Embryonic facial prominence (tissue), 1 donor: ENCODE data around the gene CDH13.
"Not testable (repeated sequence)": the region's sequence is repeated elsewhere in the genome, so short reads cannot be mapped to it uniquely, and the experiment has no call there.

Experiments
- DNase-seq: peaks from one replicate; pipeline ENCODE4 v3.0.0-alpha.2; 2016; ENCODE audit errors: extremely low spot score

CDH13 gene

GRCh38 chr16:82884320-82884898 is 257.6 kb downstream of the CDH13 start:
- no peak for DNase-seq

DNA sequence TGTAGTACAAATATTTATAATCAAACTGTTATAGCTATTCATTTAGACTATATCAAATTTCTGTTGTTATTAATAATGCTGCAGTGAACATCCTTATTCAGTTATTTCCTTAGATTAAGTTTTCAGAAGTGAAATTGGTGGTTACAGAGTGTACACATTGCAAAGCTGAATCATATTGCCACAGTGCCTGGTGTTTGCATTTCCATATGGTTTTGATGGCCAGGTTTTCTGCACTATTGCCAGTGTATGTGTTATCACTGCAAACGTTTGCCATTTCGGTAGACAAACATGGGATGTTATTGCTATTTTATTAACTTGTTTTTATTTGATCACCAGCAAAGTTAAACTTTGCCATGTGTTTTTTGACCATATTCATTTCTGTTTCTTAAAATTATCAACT is 259.4 kb downstream of the CDH13 start:
- DNase-seq = no peak

DNA sequence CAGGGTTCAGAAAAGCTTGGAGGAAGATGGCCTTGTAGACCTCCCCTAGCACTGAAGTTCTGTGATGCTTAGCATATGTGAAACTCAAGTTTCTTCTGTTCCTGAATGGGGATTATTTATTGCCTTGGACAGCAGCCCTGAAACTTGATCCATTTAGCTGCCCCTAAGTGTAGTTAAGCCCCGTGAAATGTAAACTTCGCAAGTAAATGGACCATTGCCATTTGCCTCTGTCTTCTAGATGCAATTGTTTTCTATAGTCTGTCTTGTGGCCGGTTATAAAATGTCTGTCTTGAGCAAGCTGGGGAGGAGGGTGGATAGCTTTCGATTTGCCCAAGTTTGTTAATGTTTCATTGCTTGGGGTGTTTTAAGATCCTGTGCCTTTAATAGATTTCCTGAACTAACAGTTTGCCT is 261.8 kb downstream of the CDH13 start:
- DNase-seq = no peak

- no peak for DNase-seq
Observed at GRCh38 chr16:82891424-82891823, 264.7 kb downstream of the CDH13 start.

DNA sequence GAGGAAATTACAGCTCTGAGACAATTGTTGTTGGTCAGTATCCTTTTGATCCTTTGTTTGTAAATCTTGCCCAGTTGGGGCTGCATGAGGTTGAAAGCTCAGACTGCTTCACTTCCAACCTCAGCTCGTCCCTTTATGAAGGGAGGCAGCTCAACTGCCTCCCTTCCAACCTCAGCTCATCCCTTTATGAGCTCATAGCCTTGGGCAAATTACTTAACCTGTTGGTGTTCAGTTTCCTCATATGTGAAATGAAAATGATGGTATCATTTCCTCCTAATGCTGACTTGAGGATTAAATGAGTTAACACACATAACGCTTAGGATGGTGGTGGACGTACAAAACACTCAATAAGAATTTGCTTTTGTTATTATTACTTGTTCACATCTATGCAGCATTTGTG is 265.1 kb downstream of the CDH13 start:
- no peak for DNase-seq

DNA sequence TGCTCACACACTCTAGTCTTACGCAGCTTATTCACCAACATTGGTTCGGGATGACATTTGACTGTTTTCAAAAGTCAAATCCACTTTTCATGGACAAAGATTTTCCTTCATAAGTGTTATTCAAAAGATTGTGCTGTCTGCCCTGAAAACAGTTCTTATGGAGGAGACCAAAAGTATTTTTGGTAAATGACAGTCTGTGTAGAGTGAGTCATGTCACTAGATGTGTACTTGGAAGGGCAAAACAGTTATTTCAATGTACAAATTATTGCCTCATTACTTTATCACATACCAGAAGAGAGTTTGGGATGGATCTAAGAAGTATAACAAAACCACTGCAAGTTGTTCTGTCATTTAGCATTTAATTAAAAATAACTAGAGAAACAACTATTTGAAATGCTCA is 265.6 kb downstream of the CDH13 start:
- DNase-seq = no peak

DNA sequence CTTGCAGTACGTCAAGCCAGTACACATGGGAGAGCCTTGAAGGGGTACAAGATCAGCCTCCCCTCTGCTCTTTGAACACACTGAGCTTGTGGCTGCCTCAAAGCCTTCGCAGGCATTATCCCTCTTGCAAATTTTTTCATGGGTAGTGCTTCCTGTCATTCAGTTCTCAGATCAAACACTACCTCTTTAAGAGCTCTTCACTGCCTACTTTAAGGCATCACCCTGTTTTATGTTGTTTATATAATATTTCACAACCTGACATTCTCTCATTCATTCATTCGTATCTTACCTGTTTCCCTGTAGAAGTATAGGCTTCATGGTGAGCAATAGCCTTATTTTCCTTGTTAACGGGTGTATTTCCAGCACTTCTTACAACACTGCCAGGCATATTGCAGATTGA is 269.1 kb downstream of the CDH13 start:
- DNase-seq = no peak

DNA sequence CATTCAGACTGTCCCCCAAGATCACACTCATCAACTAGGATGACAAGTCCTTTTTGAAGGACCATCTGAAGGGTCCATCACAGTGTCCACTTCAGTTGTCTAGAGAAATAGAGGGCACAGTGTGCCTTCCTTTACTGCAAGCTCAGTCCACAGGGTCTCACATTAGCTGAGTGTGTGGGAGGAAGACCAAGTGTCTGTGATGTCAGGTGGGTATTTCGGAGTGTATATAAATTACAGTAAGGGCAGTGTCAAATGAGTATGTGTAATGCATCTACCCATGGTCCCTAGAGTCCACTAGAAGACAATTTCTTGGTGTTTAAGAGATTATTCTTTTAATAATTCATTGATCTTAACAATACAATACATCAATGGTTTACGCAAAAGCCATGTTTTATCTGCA is 272.2 kb downstream of the CDH13 start:
- no peak for DNase-seq

DNA sequence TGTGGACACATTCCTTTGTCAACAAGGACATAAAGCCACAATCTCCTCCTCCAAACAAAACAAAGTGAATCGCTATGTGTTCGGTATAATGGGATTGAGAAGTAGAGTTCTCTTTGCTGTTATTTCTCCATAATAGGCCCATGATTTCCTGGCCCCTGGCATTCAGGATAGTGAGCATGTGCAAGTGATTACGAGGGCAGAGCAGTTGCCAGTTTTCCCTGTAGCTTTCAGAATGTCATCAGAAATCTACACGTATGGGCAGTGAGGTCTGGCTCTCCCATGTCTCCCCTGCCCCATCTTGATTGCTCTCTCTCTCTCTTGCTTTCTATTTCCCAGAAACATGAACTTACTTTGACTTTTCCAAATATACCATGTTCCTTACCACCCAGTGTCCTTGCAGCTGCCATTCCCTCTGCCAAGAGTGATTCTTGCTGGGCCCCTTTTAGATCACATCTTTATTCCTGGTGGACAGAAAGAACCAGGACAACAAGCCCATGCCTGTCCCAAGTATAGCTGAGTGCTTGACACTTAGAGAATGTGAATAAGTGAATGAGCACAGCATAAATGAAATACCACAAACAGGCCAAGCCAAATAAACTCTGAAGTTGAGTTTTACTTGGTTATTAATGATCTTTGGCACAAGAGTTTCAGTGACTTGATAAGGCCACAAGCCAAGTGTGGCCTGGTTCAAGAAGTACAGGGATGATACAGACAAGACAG is 273.1 kb downstream of the CDH13 start:
- DNase-seq = no peak

DNA sequence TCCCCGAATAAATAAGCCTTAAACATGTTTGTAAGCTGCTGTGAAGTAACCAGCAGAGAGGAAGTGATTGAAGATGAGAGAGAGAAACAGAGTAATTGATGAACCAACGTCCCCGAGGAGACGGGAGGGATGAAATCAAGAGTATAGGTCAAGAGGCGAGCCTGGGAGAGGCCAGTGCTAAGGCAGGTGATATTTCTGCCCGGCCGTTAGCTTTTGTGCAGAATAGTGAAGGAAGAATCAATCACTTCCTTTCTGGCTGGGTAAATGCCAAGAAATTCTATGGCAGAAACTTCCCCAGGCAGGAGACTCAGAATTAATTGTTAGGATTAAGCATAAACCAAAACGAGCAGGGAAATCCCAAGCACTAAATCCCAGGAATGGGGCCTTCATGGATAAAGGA is 273.8 kb downstream of the CDH13 start:
- no peak for DNase-seq

DNA sequence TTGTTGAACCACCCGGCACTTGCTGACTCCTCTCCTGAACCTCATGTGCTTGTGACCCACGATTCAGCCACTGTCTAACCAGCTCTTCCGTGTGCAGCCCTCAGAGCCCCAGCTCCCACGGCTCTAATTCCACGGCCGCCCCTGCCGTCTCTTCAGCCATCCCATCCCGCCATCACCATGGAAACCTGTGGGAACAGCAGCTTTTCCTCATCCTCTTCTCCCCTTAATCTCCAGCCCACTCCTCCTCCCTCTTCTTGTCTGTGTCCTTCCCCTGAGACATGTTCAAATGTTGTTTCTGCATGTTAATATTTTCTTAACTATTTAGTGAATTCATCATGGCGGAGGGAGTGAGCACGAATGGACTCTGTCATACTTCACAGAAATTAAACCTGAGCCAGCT is 285.2 kb downstream of the CDH13 start:
- no peak for DNase-seq

- DNase-seq = no peak
Observed at GRCh38 chr16:82915139-82915824, 288.5 kb downstream of the CDH13 start.

DNA sequence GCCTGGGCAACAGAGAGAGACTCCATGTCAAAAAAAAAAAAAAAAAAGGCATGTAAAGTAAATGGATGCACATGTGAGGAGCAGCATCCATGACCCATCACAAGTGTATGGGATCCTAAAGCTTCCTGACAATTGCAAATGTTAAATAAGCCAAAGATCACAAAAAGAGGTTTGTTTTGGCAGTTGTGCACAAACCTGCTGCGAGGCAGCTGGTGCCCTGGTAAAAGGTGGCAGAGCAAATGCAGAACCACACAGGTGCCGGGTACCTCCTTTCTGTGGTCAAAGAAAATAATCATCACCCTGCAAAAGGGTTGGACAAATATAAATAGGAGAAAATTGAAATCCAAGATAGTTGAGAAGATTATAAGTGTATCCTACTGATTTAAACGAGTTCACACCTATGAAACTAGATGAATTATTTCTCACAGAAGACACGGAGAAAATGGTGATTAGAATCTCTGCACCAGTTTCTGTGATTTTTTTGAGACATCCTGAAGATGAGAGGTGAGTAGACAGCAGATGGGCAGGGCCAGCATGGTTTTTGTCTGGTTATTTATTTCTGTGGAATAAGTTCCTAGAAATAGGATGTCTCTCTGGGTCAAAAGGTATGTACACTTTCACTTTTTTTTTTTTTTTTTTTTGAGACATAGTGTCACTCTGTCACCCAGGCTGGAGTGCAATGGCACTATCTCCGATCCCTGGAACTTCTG is 291.3 kb downstream of the CDH13 start:
- DNase-seq = no peak

DNA sequence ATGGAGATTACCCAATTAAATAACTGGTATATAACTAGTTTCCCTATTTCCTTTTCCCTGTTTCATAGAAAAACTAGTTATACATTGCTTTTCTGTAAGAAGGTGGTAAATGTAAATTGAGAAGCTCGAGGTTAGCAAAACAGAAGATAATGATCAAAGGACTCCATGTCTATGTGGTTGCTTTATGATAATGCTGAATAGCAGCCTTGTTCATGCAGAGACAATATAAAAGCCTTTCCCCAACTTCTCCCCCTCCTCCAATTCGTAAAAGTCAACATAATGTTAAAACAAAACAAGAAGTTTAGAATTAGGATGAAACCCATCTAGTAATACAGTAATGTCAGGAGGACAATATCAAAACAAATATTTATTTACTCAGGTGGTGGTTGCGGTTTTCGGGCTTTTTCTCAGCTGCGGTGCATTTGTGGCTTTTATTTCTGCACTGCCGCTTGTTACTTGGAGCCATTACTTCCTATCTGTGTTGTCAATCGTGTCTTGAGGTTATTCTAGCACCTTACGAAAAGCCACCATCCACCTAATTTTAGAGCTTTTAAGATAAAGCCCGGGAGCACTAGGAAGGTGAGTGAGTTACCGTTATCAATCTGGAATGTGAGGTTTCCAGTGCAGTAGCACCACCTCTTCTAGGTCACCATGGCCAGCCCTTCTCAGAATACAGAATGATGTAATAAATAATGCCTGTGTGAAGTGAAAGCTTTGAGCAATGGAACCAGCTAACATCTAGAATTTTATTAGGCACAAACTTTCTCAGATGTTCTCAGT is 297.5 kb downstream of the CDH13 start:
- DNase-seq = no peak

DNA sequence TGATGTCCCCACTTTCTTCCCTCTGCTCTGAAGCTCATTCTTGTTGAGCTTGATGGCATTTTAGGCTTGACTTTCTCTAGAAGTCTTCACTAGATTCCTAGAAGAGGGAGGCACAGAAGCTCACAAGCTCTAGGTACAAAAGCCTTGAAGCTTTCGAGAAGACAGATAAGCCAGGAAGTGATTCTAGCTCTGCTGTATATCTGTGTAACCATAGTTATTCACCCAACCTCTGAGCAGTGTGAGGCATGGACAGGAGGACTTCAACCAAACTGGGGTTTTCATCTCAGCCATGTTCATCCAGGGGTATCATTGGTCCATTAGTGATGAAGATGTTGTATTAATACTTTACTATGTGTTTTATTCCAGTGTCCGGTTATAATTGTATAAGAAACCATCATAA is 299.7 kb downstream of the CDH13 start:
- DNase-seq = no peak

DNA sequence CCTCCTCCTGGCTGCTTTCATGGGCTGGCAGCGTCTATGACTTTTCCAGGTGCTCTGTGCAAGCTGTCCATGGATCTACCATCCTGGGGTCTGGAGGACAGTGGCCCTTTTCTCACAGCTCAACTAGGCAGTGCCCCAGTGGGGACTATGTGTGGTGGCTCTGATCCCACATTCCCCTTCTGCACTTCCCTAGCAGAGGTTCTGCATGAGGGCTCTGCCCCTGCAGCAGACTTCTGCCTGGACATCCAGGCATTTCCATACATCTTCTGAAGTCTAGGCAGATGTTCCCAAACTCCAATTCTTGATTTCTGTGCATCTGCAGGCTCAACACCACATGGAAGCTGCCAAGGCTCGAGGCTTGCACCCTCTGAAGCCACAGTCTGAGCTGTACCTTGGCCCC is 307.2 kb downstream of the CDH13 start:
- not testable (repeated sequence) for DNase-seq

- no peak for DNase-seq
Observed at GRCh38 chr16:82935766-82936165, 309.0 kb downstream of the CDH13 start.

DNA sequence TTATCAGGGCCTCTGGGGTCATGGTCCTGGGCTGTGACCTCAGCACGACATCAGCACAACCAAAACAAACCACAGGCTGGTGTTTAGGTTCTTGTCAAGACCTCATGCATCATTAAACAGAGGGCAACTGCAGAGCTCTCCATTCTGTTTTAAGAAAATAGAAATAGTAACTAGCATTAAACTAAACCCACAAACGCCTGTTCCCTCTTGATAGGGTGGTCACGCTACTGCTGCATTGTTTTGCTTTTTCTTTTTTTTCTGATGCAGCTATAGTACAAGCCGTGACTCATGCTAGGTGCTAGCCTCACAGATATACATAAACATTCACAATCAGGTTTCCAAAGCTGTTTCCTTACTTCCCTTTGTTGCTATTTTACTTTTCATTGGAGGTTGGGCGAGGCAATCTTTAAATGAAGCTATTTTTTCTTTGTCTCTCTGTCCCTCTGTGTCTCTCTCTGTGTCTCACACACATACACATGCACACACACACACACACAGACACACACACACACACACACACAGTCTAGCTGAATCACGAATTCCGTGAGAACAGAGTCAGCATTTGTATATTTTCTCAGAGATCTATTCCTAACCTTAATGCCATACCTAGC is 310.3 kb downstream of the CDH13 start:
- no peak for DNase-seq

DNA sequence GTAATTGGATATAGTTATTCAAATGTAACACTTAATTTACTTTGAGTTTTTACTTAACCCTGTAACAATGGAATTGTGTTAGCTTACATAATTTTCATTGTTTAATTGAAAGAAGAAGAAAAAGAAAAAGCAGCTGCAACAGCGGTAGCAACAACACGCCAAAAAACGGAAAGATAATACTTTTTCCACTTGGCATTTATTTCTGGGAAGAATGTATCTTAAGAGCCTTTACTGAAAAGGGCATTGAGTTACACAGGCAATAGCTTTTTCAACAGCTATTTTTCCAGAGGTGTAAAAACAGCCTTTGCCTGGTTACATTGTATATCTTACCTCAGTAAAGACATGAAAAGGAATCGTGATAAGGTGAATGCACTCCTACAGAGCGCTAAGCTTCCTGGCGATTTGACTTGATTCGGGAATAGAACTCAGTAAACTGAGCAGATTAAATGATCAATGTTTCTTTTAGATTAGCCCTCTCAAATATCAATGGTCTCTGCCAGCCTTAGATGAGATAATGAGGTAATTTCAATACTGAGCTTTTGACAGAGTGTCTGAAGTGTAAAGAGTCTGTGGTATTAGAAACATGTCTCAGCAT is 311.3 kb downstream of the CDH13 start:
- no peak for DNase-seq

GRCh38 chr16:82943371-82943770 is 316.6 kb downstream of the CDH13 start:
- DNase-seq = no peak
